Measurements from ENCODE around the gene GRAMD1B. TPM values are rescaled to one million over a fixed set of nuclear protein-coding genes. Genes with fewer than 3 reads are reported as not detected.

GRAMD1B gene
- total RNA-seq, 1 experiment from 2014 or later, result 1.2 TPM

GRCh38 chr11:123392431-123392830, 37.6 kb upstream of the GRAMD1B start:
- H3K36me3 Mint-ChIP-seq (ENCODE audit: insufficient read depth, unreplicated experiment), result no peaks in the 10 kb centered on the region
- BruUV-seq (replicated peaks), result no TSS peak
- Histone ChIP-seq H3K4me1 (no peaks in the 10 kb centered on the region), H3K4me3 (ENCODE audit: low read depth, low read length) (no peak overlapping the region), H3K9me3 (no peaks in the 10 kb centered on the region), H3K27me3 (replicated peaks; ENCODE audit: control insufficient read depth, insufficient read depth, low read length) (no peaks in the 10 kb centered on the region), H3K36me3 (ENCODE audit: control insufficient read depth, insufficient read depth, low read length) (no peaks in the 10 kb centered on the region)
- H3K4me1 Mint-ChIP-seq (ENCODE audit: low read depth, unreplicated experiment), result no peaks in the 10 kb centered on the region
- no peaks in the 10 kb centered on the region for H3K9me3 Mint-ChIP-seq (ENCODE audit: unreplicated experiment)
- intact Hi-C loops (cut with micrococcal nuclease; ENCODE audit: unreplicated experiment), result no loop called here
- peaks cover 16% of the 10 kb centered on the region for H3K27me3 Mint-ChIP-seq (ENCODE audit: insufficient read depth, unreplicated experiment)
- no peak overlapping the region for H3K4me3 Mint-ChIP-seq (ENCODE audit: unreplicated experiment)
- CTCF ChIA-PET, result interaction anchor here (1.4 kb wide), 1 partner anchor 15 kb away, joined by 3 read pairs; no protein-coding TSS in a partner anchor
- no peak for DNase-seq
- H3K27ac Mint-ChIP-seq (ENCODE audit: unreplicated experiment), result no peak overlapping the region
- POLR2A ChIA-PET, result no interaction called here
- TF ChIP-seq, protein P1, sequence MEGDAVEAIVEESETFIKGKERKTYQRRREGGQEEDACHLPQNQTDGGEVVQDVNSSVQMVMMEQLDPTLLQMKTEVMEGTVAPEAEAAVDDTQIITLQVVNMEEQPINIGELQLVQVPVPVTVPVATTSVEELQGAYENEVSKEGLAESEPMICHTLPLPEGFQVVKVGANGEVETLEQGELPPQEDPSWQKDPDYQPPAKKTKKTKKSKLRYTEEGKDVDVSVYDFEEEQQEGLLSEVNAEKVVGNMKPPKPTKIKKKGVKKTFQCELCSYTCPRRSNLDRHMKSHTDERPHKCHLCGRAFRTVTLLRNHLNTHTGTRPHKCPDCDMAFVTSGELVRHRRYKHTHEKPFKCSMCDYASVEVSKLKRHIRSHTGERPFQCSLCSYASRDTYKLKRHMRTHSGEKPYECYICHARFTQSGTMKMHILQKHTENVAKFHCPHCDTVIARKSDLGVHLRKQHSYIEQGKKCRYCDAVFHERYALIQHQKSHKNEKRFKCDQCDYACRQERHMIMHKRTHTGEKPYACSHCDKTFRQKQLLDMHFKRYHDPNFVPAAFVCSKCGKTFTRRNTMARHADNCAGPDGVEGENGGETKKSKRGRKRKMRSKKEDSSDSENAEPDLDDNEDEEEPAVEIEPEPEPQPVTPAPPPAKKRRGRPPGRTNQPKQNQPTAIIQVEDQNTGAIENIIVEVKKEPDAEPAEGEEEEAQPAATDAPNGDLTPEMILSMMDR (IDR thresholded peaks at IDR 0.05; ENCODE audit: insufficient read depth in 1 of 2, low read depth in 1 of 2, low read length in 1 of 2, severe bottlenecking in 1 of 2, unreplicated experiment in 1 of 2), result no peak

DNA sequence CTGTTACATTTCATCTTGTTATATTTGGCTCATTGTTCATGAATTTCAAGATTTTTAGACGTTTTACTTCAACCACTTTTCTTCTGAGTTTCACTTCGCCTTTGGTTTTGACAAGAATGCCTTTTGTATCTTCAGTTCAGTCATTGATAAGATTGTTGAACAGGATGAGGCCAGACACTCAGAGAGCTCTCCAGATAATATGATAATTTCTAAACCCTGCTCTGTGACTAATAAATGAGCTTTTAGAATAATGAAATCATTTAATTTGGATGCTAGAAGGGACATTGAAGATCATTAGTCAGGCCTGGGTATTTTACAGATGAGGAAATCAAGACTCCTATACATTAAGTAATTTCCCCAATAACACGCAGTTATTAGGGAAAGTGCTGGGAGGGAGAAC, 37.2 kb upstream of the GRAMD1B start:
- Histone ChIP-seq H3K9me3 (no peaks in the 10 kb centered on the region), H3K27me3 (replicated peaks; ENCODE audit: control insufficient read depth, insufficient read depth, low read length) (no peaks in the 10 kb centered on the region), H3K36me3 (ENCODE audit: control insufficient read depth, insufficient read depth, low read length) (no peaks in the 10 kb centered on the region), H3K4me3 (ENCODE audit: low read depth, low read length) (no peak overlapping the region), H3K4me1 (no peaks in the 10 kb centered on the region)
- BruUV-seq (replicated peaks), result no TSS peak
- H3K4me3 Mint-ChIP-seq (ENCODE audit: unreplicated experiment), result no peak overlapping the region
- POLR2A ChIA-PET, result no interaction called here
- no peaks in the 10 kb centered on the region for H3K9me3 Mint-ChIP-seq (ENCODE audit: unreplicated experiment)
- no peaks in the 10 kb centered on the region for H3K36me3 Mint-ChIP-seq (ENCODE audit: insufficient read depth, unreplicated experiment)
- intact Hi-C loops (cut with micrococcal nuclease; ENCODE audit: unreplicated experiment), result no loop called here
- peaks cover 16% of the 10 kb centered on the region for H3K27me3 Mint-ChIP-seq (ENCODE audit: insufficient read depth, unreplicated experiment)
- TF ChIP-seq, protein P1 (IDR thresholded peaks at IDR 0.05; ENCODE audit: insufficient read depth in 1 of 2, low read depth in 1 of 2, low read length in 1 of 2, severe bottlenecking in 1 of 2, unreplicated experiment in 1 of 2), result no peak
- DNase-seq, result no peak
- CTCF ChIA-PET, result interaction anchor here (1.4 kb wide), 1 partner anchor 14 kb away, joined by 3 read pairs; no protein-coding TSS in a partner anchor
- H3K4me1 Mint-ChIP-seq (ENCODE audit: low read depth, unreplicated experiment), result no peaks in the 10 kb centered on the region
- H3K27ac Mint-ChIP-seq (ENCODE audit: unreplicated experiment), result no peak overlapping the region

GRCh38 chr11:123393312-123393927, 36.6 kb upstream of the GRAMD1B start:
- CTCF ChIA-PET, result interaction anchor here (1.4 kb wide), 1 partner anchor 14 kb away, joined by 3 read pairs; no protein-coding TSS in a partner anchor
- BruUV-seq (replicated peaks), result no TSS peak
- no peaks in the 10 kb centered on the region for H3K4me1 Mint-ChIP-seq (ENCODE audit: low read depth, unreplicated experiment)
- H3K36me3 ChIP-seq (ENCODE audit: control insufficient read depth, insufficient read depth, low read length), result no peaks in the 10 kb centered on the region
- H3K4me3 ChIP-seq (ENCODE audit: low read depth, low read length), result no peak overlapping the region
- no peaks in the 10 kb centered on the region for H3K9me3 ChIP-seq
- H3K27ac Mint-ChIP-seq (ENCODE audit: unreplicated experiment), result no peak overlapping the region
- no peaks in the 10 kb centered on the region for H3K4me1 ChIP-seq
- H3K9me3 Mint-ChIP-seq (ENCODE audit: unreplicated experiment), result no peaks in the 10 kb centered on the region
- H3K27me3 ChIP-seq (replicated peaks; ENCODE audit: control insufficient read depth, insufficient read depth, low read length), result no peaks in the 10 kb centered on the region
- POLR2A ChIA-PET, result no interaction called here
- intact Hi-C loops (cut with micrococcal nuclease; ENCODE audit: unreplicated experiment), result no loop called here
- TF ChIP-seq, protein P1 (IDR thresholded peaks at IDR 0.05; ENCODE audit: insufficient read depth in 1 of 2, low read depth in 1 of 2, low read length in 1 of 2, severe bottlenecking in 1 of 2, unreplicated experiment in 1 of 2), result no peak
- H3K27me3 Mint-ChIP-seq (ENCODE audit: insufficient read depth, unreplicated experiment), result peaks cover 16% of the 10 kb centered on the region
- H3K36me3 Mint-ChIP-seq (ENCODE audit: insufficient read depth, unreplicated experiment), result no peaks in the 10 kb centered on the region
- no peak for DNase-seq
- no peak overlapping the region for H3K4me3 Mint-ChIP-seq (ENCODE audit: unreplicated experiment)

All from Caco-2 (cell line).